NT2/D1 (cell line): Measurements from ENCODE around the gene HCST.
"Not testable (repeated sequence)": the region's sequence is repeated elsewhere in the genome, so short reads cannot be mapped to it uniquely, and the experiment has no call there.

ENCODE experiments used
- SUZ12 ChIP-seq: IDR thresholded peaks from 2 replicates; pipeline ENCODE4 v1.6.1; 2011; ENCODE audit not compliant: insufficient read length, insufficient read depth; ENCODE audit errors: extremely low read depth
- YY1 ChIP-seq: IDR thresholded peaks from 2 replicates; pipeline ENCODE4 v1.6.1; 2011; ENCODE audit not compliant: insufficient read length, insufficient read depth

GRCh38 chr19:35910355-35910754 lies 8.0 kb downstream of the HCST start:
- TF ChIP-seq YY1, SUZ12: not testable (repeated sequence)
